Measurements from ENCODE around the gene RTL10.
A peak's percentile ranks its signal among the peaks of the same experiment; 100 is the strongest.
"Not testable (repeated sequence)": the region's sequence is repeated elsewhere in the genome, so short reads cannot be mapped to it uniquely, and the experiment has no call there.

Gene RTL10

DNA sequence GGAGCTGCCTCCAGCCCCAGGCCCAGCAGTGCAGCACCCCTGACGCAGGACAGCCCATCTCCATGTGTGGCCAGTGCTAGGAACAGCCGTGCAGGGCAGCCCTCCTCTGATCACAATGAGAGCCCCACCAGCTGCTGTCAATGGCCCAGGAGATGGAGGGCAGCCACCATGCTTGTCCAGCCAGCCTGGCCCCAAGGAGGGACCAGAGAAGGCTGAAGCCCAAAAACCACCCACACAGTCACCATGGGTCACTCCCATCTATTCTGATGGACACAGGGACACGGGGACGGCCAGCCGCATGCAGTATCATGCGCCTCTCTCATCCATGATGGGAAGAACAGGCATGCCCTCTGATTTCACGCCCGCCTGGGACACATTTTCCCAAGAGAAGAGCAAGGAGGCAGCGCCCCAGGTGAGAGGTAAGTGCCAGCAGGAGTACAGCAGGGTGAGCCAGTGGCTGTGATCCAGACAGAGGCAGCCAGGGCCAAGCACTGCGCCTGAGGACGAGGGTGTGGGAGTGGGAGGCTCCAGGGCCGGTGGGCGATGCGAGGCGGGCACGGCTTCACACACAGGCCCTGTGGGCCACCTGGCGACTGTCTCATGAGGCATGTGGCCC is 33.6 kb upstream of the RTL10 start:
- no peak for DNase-seq

GRCh38 chr22:19887256-19887985 is 32.7 kb upstream of the RTL10 start:
- no peak for DNase-seq

DNA sequence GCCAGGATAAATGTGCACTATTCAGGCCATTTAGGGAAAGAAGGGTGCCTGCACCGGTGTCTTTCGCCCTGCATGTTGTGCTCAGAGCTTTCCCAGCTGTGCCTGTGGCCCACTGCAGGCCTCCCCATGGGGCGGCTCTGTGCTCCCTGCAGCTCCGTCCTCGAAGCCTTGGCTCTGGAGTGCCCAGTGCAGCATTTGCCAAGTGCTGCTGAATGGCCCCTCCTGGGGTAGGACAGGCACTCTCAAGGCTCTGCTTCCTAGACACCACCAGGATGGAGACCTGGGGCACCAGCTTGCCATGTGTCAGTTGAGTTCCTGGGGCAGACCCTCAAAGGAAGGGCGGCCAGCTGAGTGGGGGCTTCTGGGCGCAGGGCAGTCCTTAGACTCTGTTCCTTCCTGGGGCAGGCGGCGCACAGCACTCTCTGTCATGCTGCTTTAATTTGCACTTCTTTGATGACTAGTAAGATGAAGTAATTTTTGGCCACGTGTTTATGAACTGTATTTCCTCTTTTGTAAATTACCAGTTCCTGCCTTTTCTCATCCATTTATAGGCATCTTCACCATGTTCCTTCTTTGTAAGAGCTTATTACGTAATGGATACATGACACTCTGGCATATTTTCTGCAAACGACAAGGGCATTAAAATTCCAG is 32.1 kb upstream of the RTL10 start:
- DNase-seq = no peak

GRCh38 chr22:19885841-19886592 is 31.3 kb upstream of the RTL10 start:
- no peak for DNase-seq

DNA sequence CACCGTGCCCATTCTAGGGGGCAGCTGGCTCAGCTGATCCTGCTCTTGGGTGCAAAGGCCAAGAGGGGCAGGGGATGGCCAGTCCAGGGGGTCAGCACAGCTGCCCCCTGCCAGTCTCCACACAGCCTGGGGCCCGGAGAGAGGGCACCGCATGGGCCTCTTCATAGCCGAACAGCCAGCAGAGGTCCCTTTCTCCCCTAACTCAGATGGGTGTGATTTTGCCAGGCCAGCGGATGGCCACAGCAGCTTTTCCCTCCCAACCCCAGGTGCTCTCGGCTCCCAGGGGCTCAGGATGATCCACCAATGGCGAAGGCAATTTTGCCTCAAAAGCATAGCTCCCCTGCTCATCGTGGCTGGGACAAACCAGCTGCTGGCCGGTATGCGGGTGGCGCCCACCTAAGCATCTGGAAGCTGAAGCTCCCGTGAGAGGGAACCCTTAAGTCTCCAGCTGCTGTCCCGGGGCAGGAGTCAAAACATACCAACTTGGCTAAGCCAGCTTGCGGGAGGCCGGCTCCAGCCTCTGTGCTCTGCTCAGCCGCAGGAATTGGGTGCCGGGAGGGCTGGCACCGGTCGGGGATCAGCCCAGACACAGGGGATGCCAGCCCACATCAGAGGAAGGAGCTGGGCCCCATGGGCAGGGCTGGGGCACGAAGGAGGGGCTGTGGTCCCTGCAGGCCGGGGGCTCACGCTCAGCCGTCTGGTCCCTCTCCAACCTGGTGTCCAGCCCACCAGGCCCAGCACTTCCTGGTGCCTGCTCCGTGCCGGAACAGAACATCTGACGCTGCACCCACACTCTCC is 30.5 kb upstream of the RTL10 start:
- DNase-seq = no peak

DNA sequence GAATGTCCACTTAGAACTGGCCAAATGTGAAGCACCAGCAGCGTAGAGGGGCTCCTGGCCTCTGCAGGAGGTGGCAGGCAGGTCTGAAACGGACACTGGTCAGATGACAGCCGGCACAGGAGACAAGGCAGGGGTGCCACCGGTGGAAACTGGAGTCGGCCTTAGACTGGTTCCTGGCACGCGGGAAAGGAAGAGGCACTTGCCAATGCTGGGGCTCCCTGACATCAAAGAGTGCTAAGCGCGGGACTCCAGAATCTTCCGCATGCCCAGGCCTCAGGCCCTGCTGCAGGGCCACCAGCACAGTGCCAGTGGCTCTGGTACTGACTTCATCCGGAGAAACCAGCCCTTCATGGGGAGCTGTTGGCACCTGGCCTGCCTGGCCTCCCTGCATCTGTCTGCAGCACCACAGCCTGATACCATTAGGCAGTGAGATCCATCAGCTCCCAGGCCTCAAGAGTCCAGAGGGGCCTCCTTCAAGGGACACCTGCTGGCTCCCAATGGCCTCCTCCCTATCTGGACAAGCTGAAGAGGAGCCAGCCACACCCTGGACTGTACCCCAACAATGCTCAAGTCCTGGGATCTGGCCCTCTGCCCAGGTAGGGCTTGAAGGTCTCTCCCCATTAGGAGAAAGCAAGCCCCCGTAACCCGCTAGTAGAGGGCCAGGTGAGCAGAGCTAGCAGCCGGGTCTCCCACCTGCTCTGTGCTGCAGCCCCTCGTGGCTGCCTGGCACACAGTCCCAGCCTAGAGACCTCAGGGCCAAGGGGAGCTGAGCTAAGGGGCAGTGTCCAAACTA is 29.7 kb upstream of the RTL10 start:
- DNase-seq = no peak

- not testable (repeated sequence) for DNase-seq
Measured at GRCh38 chr22:19883446-19883845, 28.8 kb upstream of the RTL10 start.

DNA sequence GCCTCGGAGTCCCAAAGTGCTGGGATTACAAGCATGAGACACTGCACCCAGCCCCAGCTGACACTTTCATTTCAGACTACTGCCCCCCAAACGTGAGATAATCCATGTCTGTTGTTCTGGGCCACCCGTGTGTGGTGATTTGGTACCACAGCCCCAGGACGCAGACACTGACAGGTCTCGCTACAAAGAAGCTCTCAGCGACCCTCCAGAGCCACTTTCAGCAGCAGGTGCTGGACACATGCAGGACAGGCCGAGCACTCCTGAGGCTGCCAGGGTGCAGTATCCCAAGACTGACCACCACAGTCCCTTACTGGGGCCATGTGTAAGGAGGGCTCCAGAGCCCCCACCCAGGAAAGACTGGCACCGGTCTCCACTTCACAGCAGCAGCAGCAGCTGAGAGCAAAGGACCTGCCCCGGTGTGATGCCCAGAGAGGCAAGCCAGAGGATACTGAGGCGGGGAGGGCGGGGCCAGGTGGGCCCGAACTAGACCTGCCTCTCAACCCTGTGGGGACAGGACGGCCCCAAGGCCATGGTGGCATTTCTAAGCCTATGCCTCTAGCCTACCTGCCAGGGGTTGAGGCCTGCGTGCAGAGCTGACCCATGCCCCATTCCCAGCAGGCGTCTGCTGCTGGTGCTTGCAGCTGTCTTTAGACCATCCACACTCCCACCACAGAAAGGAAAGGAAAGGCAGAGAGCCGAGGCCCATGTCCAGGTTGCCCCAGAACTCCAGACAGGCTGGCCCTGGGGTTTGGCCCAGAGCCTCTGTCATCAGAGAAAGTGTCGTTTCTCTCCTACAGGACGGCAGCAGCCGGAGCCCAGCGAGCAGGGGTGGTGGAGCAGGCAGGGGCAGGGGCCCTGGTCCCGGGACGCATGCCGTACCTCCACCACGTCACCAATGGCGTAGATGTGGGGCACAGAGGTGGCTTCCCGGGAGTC is 28.0 kb upstream of the RTL10 start:
- no peak for DNase-seq

- DNase-seq = peak; percentile 86
Measured at GRCh38 chr22:19880786-19881569, 26.3 kb upstream of the RTL10 start.

- no peak for DNase-seq
Measured at GRCh38 chr22:19879992-19880785, 25.5 kb upstream of the RTL10 start.

- DNase-seq = no peak
Measured at GRCh38 chr22:19879643-19879991, 24.9 kb upstream of the RTL10 start.

GRCh38 chr22:19879246-19879570 is 24.5 kb upstream of the RTL10 start:
- DNase-seq = no peak

DNA sequence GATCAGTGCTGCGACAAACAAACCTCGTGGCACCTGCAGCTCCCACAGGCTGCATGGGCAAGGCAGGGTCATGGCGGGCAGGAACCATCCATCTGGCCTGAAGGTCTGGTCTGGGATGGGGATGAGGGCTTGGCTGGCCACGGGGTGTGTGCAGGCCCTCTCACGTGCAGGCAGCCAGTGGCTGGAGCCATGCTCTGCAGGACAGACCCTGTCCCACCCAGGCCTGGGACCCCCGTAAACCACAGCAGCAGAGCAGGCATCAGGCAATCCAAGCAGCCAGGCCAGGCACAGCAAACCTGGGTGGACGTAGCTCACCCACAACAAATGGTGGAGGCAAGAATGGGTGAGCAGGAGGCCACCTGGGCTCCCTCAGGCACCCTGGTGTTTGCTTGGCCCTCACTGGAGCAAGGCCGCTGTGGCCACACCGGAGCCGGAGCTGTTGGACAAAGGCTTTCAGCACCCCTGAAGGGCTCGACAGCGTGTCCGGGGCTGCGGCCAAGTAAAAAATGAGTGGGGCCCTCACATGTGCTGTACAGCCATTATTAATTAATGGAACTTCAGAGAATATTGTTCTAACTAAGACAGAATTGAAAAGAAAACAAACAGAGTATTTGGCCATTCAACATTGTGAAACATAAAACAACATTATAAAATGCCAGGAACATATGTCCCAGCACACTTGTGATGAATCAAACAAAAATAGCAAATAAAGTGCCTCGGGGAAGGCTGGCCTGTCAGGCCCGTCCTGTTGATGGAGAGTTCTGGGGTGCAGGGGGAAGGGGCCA is 24.0 kb upstream of the RTL10 start:
- no peak for DNase-seq

DNA sequence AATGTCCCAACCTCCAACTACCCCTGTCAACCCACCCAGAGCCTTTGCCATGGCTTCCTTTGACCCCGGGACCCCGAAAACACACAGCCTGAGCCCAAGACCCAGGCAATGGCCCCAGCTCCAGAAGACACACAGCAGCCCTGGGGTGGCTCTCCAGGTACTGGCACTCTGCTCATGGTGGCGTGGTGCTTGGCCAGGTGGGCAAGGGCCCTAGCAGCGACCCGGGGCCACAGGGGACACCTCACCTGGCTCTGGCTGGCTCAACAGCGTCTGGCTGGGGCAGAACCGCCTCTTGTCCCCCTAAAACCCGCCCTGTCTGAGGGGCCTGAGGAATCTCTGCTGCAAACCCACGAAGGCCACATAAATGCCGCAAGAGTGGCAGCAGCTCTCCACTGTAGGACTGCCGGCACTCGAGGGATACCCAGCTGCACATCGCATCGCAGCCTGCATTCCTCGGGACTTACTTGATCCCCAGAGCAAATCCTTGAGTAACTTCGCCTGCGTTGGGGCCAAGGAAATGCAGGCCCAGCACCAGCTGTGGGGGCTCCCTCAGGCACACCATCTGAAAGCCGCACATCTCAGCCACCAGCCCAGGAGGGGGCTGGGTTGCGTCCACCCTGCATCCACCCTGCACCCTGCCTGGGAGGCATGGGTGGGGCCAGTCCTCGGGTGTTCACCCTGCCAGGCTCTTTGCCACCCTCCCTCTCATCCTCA is 23.1 kb upstream of the RTL10 start:
- DNase-seq = no peak

DNA sequence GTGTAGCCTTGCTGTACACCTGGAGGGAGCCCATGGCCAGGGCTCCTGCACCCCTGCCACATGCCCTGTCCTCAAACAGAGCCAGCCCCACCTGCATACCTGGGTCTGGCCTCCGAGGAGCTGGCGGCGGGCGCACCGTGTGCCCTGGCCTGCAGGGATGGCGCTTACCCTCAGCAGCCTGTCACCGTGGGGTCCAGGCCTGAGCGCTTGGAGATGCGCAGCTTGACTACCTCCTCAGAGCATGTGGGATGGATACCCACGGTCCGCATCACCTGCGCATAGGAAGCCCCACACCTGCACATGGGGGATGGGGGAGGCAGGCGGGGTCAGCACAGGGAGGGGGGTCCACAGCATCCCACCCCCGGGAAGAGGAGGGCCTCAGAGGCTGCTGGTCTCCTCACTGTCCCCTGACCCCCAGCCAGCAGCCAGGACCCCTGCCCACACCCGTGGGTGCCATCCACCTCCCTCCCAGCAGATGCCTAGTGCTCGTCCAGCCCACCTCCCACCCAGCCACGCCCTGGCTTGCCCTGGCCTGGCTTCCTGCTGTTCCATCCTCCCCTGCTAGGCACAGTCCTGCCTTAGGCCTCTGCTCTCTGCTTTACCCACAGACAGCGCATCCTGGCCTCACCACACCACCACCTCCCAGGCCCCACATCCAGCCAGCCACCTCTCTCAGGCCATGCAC is 22.4 kb upstream of the RTL10 start:
- no peak for DNase-seq

DNA sequence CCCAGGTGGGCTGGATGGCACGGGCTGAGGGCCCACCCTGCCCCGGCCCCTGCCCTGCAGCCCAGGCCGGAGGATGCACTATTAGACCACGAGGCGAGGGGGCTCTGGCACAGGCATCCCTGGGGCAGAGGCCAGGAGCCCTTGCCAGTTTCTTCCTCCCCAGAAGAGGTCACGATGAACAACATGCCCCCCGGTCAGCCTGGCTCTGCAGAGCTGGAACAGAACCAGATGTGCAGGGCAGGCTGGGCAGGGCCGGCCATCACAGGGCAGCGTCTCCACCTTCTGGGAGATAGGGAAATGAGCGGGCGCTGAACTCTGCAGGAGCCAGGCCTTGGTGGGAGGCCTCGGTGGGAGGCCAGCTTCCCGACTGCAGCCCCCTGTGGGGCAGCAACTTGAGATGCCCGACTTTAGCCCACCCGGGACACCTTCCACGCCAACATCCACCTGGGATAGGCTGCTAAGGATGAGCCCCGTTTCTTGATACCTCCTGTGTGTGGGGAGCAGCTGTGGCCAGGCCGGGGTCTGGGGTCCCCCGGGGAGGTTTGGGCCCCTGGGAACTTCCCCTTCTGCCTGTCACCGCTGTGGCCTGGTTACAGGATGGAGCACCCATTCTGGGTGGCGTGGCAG is 21.8 kb upstream of the RTL10 start:
- no peak for DNase-seq
